HG03045 (cell line): ENCODE data around the gene FAM171A1.

Experiments
- ATAC-seq: cut with Tn5 transposase; IDR thresholded peaks from one replicate; pipeline ENCODE4 v1.9.1; 2021; ENCODE audit warnings: mild to moderate bottlenecking, moderate library complexity; ENCODE audit not compliant: unreplicated experiment

FAM171A1 gene

DNA sequence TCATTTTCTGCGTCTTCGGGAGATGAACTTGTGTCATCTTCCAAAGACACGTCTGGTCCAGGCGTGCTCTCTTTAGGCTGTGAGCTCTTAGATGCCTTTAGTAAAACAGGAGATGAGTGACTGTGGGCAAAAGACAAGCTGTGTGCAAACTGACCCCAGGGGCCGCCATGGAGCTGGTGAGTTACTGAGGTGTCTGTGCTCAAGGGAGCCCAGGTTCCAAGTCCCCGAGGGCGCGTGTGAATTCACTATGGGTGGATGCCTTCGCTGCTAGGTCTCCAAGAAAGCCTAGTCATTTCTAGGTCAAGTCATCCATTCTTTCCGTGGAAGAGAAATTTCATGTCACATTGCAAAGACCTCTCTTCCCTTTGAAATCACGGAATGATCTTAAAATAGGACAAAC is 118.7 kb downstream of the FAM171A1 start:
- ATAC-seq: no peak

GRCh38 chr10:15251791-15252380 is 119.2 kb downstream of the FAM171A1 start:
- ATAC-seq: no peak

GRCh38 chr10:15245530-15245929 is 125.6 kb downstream of the FAM171A1 start:
- ATAC-seq: no peak

GRCh38 chr10:15244635-15245197 is 126.4 kb downstream of the FAM171A1 start:
- no peak for ATAC-seq

GRCh38 chr10:15242261-15242840 is 128.7 kb downstream of the FAM171A1 start:
- ATAC-seq: no peak

- no peak for ATAC-seq
Measured at GRCh38 chr10:15241306-15241705, 129.8 kb downstream of the FAM171A1 start.

DNA sequence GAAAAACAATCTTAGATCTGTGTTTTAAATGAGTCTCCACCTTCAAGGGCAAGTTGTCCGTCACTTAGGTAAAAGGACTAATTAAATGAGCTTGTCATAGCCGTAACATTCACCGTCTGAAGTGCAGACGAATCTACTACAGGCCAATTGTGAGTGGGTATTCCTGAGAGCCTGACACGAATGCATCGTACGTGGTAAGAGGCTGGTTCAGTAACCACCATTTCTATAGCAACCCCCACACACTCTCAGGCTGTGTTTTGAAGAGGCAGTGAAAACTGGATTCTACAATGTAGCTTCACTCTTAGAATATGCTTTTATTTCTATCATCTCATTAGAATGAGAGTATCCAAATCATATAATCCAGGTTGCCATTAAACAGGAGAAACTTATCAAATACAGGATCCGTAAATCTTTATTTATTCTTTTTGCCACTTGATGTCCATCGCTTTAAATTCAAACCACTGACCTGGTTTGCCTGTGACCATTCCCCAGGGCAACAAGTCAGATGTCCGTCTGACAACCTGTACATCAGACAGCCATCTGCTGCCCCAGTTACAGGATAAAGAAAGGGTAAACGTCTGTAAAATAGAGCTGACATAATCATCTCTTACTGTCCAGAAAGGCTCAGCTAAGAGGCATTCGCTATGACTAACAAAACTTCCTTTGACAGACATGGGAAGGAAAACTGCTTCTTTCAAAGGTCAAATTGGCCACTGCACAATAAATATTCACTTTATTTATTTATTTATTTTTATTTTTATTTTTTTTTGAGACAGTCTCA is 132.3 kb downstream of the FAM171A1 start:
- ATAC-seq: no peak

DNA sequence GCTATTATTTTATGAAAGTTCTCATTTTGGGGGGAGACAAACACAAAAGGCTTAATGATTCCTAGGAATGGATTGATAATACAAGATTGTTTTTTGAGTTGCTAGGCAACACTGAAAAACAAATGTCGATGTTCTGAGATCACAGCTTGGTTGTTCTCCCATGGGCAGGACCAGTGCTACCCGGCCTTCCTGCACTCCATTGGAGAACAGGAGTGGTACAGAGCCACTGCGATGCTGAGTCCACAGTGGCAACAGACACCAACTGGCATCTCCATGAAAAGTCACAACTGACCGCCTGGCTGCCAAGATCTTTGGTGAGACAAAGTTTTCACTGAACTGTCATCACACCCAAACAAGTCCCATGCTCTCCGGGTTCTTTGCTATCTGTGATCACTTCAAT is 133.7 kb downstream of the FAM171A1 start:
- ATAC-seq: no peak

GRCh38 chr10:15236340-15236739 is 134.7 kb downstream of the FAM171A1 start:
- ATAC-seq: no peak

- ATAC-seq: no peak
Measured at GRCh38 chr10:15232279-15232678, 138.8 kb downstream of the FAM171A1 start.

GRCh38 chr10:15231426-15231825 is 139.7 kb downstream of the FAM171A1 start:
- no peak for ATAC-seq

DNA sequence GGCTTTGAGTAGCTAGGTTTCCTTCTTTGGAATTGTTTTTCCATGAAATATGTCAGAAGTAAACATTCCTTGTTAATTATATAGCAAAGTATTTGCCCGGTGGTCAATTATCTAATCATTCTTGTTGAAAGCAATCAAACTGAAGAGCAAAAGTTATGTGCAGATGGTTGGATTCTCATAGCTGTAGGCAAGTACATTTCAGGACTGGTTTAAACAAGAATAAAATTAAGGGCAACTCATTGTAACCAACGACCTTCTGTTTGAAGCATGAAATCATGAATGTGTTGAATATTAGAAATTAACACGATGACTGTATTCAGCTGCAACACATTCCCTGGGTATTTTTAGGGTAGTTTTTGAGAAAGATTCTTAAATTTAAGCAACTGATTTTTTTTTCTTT is 140.8 kb downstream of the FAM171A1 start:
- no peak for ATAC-seq

- ATAC-seq: no peak
Measured at GRCh38 chr10:15229268-15229667, 141.8 kb downstream of the FAM171A1 start.

GRCh38 chr10:15228426-15228825 is 142.7 kb downstream of the FAM171A1 start:
- no peak for ATAC-seq

DNA sequence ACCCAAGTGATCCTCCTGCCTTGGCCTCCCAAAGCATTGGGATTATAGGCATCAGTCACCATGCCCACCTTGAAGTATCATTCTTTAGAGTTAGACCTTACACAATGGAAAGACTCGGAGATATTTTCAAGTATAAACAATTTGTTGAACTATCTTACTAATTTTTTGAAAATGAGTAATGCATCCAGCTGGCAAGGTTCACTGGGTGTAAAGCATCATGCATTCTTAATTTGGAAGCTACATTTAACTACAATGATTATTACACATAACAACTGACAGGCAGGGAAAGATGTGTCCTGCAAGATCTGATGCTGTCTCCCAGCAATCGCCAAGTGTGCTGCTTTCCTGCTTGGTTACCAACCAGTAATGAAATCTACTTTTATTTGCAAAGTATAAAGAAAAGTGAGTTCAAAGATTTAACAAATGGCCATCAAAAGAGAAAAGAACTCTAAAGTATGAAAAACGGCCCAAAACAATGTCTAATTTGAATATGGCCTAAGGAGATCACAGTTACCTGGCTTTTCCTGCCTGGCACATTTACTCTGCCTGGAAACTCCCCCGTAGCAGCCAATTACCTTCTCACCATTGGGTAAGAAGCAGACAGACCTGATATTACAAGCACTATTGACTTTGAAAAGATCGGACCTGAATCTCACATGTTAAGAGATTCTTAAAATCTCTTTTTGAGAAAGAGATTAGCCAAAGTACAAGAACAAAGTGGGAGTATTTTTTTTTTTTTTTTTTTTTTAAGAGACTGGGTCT is 143.3 kb downstream of the FAM171A1 start:
- no peak for ATAC-seq

- no peak for ATAC-seq
Measured at GRCh38 chr10:15225511-15225910, 145.6 kb downstream of the FAM171A1 start.

DNA sequence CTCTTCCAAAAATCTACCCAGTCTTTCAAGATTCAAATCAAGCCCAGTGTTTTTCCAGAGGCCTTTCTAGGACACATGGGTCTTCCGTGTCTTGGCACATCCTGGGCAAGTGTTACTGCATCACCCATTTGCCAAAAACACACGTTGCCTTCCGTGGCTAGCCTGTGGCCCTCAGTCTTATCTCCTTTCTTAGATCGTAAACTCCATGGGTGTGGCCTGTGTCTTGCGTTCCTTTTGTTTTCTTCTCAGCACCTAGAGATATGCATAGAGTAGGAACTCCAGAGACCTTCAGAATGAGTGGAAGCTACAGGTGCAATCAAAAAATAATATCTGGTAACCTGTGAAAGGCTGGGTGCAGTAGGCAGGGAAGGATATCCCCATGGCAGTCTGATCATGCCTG is 146.1 kb downstream of the FAM171A1 start:
- ATAC-seq: no peak

DNA sequence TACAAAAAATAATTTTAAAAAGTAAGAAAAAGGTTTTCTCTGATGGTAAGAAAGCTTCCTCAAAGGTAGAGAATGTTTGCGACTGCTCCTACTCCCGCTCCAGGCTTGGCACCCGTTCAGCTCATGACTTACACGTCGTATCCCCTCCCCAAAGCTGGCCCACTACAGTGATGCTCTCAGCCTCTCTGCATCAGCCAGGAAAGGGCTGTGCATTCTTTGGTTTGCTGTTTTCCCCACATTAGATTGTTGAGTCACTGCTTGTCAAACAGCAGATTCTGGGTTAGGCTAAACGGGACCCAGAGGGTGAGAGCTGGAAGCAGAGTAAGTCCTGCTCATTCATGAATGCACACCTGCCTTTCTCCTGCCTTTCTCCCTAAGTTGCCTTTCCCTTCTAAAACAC is 147.9 kb downstream of the FAM171A1 start:
- ATAC-seq: no peak

DNA sequence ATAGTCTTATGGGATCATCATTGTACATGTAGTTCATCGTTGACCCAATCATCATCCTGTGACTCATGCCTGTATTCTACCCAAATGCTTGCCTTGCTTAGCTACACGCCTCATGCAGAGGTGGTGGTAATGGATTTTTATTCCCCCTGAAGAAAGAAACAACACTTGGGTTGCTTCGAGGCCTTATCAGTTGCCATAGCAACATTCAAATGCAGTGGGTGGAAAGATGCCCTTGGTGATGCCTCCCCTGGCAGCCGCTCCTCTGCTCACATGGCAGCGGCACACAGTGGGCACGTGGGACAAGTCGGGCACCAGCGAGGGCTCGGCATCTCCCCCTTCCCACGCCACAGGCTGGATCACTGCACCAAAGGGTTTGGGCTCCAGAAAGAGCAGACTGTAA is 148.6 kb downstream of the FAM171A1 start:
- no peak for ATAC-seq

DNA sequence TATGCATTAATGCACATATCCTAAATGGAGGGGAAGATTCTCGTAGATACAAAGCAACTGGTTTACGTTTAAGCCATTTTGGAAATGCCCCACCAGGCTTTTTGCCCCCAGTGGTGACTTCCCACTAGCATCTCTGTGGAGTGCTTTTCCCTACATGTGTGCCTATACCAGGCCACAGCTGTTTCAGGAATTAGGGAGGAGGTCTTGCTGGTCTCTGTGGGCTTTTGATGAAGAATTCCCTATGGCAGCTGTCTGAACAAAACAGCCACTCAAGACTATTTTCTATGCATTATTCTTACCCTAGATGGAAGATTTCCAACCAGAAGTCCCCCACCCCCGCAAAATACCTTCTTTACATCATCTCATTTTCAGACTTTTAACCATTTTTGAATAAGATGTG is 150.6 kb downstream of the FAM171A1 start:
- no peak for ATAC-seq

DNA sequence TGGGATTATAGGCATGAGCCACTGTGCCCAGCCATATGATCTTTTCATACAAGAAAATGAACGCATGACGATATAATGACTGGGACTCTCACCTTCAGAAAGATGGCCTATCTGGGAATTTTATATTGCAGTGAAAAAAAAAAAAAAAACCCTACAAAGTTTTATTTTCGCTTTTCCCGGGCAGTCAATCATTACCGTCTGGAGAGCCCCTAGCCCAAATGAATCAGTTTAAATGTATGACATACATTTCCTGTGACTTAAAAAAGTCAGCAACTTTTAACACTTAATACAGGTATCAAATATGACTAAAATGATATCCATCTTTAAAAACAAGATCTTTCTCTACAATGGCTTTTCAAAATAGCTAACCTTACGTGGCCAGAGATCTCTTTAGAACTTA is 154.4 kb downstream of the FAM171A1 start:
- no peak for ATAC-seq
